HEK293 (cell line): ENCODE data around the gene SEC22A.

Experiments used
- CTCF ChIA-PET: fragments of 350-600 bp; formaldehyde crosslinking; extraction: SDS; loops from one replicate; lab custom pipeline; 2021; ENCODE audit warnings: antibody characterized with exemption; lab: Yijun Ruan, JAX
- POLR2A ChIA-PET: fragments of 300-600 bp; formaldehyde crosslinking; extraction: SDS; loops from one replicate; lab custom pipeline; 2020; ENCODE audit warnings: antibody characterized with exemption, inconsistent platforms; lab: Yijun Ruan, JAX
- H3K27ac ChIP-seq: fragments of 200-500 bp; sonication (Bioruptor generic); 2 replicates; pipeline ENCODE4 v1.5.1; 2014; ENCODE audit warnings: low read depth, low read length, control low read depth, inconsistent platforms; ENCODE audit errors: extremely low read depth
- H3K36me3 ChIP-seq, 2 experiments: fragments of 200-500 bp in 1 of 2; sonication (Bioruptor generic) in 1 of 2; 1 replicate in 1 of 2; 2 replicates in 1 of 2; pipeline ENCODE4 v1.5.1; 2014 to 2017; ENCODE audit warnings: inconsistent platforms in 2 of 2, low read length in 2 of 2; ENCODE audit not compliant: control insufficient read depth in 2 of 2, insufficient read depth in 1 of 2
- H3K4me1 ChIP-seq: fragments of 200-500 bp; sonication (Bioruptor generic); 2 replicates; pipeline ENCODE4 v1.5.1; 2014; ENCODE audit warnings: mild to moderate bottlenecking, low read length, inconsistent platforms; ENCODE audit not compliant: control insufficient read depth, insufficient read depth
- H3K4me3 ChIP-seq: 2 replicates; pipeline ENCODE4 v1.5.1; 2011; ENCODE audit warnings: low read depth, mild to moderate bottlenecking, control low read depth, low read length, moderate library complexity
- H3K9me3 ChIP-seq: fragments of 200-500 bp; sonication (Bioruptor generic); 2 replicates; pipeline ENCODE4 v1.5.1; 2014; ENCODE audit warnings: low read depth, low read length, inconsistent platforms; ENCODE audit not compliant: control insufficient read depth, insufficient read depth
- BCL6B ChIP-seq: fragments of 450-650 bp; formaldehyde crosslinking; IDR thresholded peaks from 2 replicates; pipeline ENCODE4 v1.5.1; 2017; ENCODE audit warnings: missing biosample characterization, missing genetic modification characterization
- INSM2 ChIP-seq: fragments of 450-650 bp; formaldehyde crosslinking; IDR thresholded peaks from 2 replicates; pipeline ENCODE4 v1.5.1; 2016; ENCODE audit warnings: missing biosample characterization, missing genetic modification characterization
- KLF9 ChIP-seq: fragments of 450-650 bp; formaldehyde crosslinking; IDR thresholded peaks from 2 replicates; pipeline ENCODE4 v1.5.1; 2016; ENCODE audit warnings: missing biosample characterization, missing genetic modification characterization, low read depth
- PATZ1 ChIP-seq: fragments of 450-650 bp; formaldehyde crosslinking; IDR thresholded peaks from 2 replicates; pipeline ENCODE4 v1.5.1; 2016; ENCODE audit warnings: missing biosample characterization, missing genetic modification characterization
- PRDM2 ChIP-seq: fragments of 450-650 bp; formaldehyde crosslinking; IDR thresholded peaks from 2 replicates; pipeline ENCODE4 v1.5.1; 2016; ENCODE audit warnings: missing biosample characterization, missing genetic modification characterization, borderline replicate concordance
- REPIN1 ChIP-seq: fragments of 450-650 bp; formaldehyde crosslinking; IDR thresholded peaks from 2 replicates; pipeline ENCODE4 v1.5.1; 2017; ENCODE audit warnings: missing biosample characterization, missing genetic modification characterization, low read depth
- TRIM28 ChIP-seq: IDR thresholded peaks from 2 replicates; pipeline ENCODE4 v1.6.1; 2011; ENCODE audit warnings: low read length, control low read depth, borderline replicate concordance
- ZFP41 ChIP-seq: fragments of 450-650 bp; formaldehyde crosslinking; IDR thresholded peaks from 2 replicates; pipeline ENCODE4 v1.5.1; 2016; ENCODE audit warnings: missing biosample characterization, missing genetic modification characterization, borderline replicate concordance
- ZNF510 ChIP-seq: fragments of 450-650 bp; formaldehyde crosslinking; IDR thresholded peaks from 2 replicates; pipeline ENCODE4 v1.5.1; 2018; ENCODE audit warnings: mild to moderate bottlenecking, missing genetic modification characterization, missing biosample characterization; ENCODE audit not compliant: insufficient replicate concordance
- ZNF791 ChIP-seq: fragments of 450-650 bp; formaldehyde crosslinking; IDR thresholded peaks from 2 replicates; pipeline ENCODE4 v1.5.1; 2016; ENCODE audit warnings: missing biosample characterization, missing genetic modification characterization
- TF ChIP-seq, protein P1 (sequence below): fragments of 450-650 bp; formaldehyde crosslinking; conservative IDR thresholded peaks from 2 replicates; pipeline ENCODE4 v1.5.1; 2016; ENCODE audit warnings: low read depth, missing biosample characterization, missing genetic modification characterization

SEC22A gene

DNA sequence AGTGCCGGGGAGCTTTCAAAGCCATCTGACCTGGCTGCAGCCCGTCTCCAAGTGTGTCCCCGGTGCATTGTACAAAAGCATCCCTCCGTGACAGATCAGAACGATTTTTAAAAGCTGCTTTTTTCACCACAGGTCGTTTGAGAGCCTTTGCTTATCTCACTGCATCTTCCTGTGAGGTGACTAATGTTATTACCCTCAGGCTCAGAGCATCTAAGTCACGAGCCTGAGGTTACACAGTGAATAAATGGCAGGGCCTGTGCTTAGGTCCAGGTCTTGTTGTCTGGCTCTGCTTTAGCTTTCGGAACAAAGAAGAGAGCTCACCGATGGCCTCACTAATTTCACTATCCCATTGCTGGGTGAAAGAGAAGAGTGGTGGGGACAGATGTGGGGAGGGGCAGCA, 83.3 kb downstream of the SEC22A start:
- no peaks in the 10 kb centered on the region for H3K9me3 ChIP-seq
- H3K4me1 ChIP-seq, result no peaks in the 10 kb centered on the region
- no peak for TF ChIP-seq ZFP41 (tag by site-specific recombination)
- TF ChIP-seq BCL6B (tag by site-specific recombination), result no peak
- TF ChIP-seq, protein P1, sequence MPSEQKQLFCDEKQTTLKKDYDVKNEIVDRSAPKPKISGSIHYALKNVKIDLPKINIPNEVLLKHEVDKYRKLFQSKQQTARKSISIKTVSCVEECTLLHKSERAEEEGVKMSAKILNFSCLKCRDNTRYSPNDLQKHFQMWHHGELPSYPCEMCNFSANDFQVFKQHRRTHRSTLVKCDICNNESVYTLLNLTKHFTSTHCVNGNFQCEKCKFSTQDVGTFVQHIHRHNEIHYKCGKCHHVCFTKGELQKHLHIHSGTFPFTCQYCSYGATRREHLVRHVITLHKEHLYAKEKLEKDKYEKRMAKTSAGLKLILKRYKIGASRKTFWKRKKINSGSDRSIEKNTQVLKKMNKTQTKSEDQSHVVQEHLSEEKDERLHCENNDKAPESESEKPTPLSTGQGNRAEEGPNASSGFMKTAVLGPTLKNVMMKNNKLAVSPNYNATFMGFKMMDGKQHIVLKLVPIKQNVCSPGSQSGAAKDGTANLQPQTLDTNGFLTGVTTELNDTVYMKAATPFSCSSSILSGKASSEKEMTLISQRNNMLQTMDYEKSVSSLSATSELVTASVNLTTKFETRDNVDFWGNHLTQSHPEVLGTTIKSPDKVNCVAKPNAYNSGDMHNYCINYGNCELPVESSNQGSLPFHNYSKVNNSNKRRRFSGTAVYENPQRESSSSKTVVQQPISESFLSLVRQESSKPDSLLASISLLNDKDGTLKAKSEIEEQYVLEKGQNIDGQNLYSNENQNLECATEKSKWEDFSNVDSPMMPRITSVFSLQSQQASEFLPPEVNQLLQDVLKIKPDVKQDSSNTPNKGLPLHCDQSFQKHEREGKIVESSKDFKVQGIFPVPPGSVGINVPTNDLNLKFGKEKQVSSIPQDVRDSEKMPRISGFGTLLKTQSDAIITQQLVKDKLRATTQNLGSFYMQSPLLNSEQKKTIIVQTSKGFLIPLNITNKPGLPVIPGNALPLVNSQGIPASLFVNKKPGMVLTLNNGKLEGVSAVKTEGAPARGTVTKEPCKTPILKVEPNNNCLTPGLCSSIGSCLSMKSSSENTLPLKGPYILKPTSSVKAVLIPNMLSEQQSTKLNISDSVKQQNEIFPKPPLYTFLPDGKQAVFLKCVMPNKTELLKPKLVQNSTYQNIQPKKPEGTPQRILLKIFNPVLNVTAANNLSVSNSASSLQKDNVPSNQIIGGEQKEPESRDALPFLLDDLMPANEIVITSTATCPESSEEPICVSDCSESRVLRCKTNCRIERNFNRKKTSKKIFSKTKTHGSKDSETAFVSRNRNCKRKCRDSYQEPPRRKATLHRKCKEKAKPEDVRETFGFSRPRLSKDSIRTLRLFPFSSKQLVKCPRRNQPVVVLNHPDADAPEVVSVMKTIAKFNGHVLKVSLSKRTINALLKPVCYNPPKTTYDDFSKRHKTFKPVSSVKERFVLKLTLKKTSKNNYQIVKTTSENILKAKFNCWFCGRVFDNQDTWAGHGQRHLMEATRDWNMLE (tag by site-specific recombination), result no peak
- no peak for TF ChIP-seq KLF9 (tag by site-specific recombination)
- no peak for TF ChIP-seq ZNF791 (tag by site-specific recombination)
- no peak for TF ChIP-seq TRIM28
- TF ChIP-seq ZNF510, result no peak
- TF ChIP-seq INSM2 (tag by site-specific recombination), result no peak
- TF ChIP-seq PATZ1 (tag by site-specific recombination), result no peak
- TF ChIP-seq REPIN1 (tag by site-specific recombination), result no peak
- no peak for TF ChIP-seq PRDM2 (tag by site-specific recombination)
- H3K36me3 ChIP-seq, result no peaks in the 10 kb centered on the region
- POLR2A ChIA-PET, result no interaction called here
- CTCF ChIA-PET, result interaction anchor here (1.2 to 2.1 kb wide), 2 partner anchors 8 to 403 kb away, joined by 4 to 7 read pairs; no protein-coding TSS in a partner anchor
- H3K4me3 ChIP-seq, result no peak overlapping the region
- no peak overlapping the region for H3K27ac ChIP-seq
